ENCODE data around the gene RETREG3. TPM values are rescaled to one million over a fixed set of nuclear protein-coding genes. Genes with fewer than 3 reads are reported as not detected.
"Not testable (repeated sequence)": the region's sequence is repeated elsewhere in the genome, so short reads cannot be mapped to it uniquely, and the experiment has no call there.

The RETREG3 gene
- total and polyA plus RNA-seq, 9 of the 15 experiments (the other 6 are each of a cell fraction or from before 2014, with no cell fraction given) = 4.1 to 39.0 (median 16.9) TPM

GRCh38 chr17:42629411-42630009 lies 20.3 kb upstream of the RETREG3 start (continued):
- TF ChIP-seq ZNF280B (CRISPR knock-in tag; IDR thresholded peaks at IDR 0.05) = no peak

DNA sequence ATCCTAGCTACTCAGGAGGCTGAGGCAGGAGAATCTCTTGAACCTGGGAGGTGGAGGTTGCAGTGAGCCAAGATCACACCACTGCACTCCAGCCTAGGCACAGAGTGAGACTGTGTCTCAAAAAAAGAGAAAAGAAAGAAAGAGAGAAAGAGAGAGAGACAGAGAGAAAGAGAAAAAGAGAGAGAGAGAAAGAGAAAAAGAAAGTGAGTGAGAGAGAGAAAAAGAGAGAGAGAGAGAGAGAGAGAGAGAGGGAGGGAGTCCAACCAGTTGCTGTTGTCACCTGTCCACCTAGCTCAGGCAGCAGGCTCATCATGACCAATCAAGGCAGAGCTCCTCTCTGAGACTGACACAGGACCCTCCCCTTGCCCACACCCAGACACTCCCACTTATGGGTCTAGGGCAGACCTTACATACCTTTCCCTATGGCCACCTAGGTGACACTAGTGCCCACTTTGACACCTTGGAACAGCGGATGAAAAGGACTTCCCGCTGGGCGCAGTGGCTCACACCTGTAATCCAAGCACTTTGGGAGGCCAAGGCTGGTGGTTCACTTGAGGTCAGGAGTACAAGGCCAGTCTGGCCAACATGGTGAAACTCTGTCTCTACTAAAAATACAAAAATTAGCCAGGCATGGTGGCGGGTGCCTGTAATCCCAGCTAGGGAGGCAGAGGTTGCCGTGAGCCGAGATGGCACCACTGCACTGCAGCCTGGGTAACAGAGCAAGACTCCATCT lies 18.0 kb upstream of the RETREG3 start:
- ATAC-seq; intact Hi-C loops (cut with micrococcal nuclease); H4K20me1 ChIP-seq (replicated peaks; ENCODE audit: control insufficient read depth, insufficient read depth, low read length); H3K9me3 ChIP-seq (replicated peaks; ENCODE audit: control insufficient read depth, insufficient read depth, low read depth, low read length); H3K9me1 ChIP-seq (ENCODE audit: control insufficient read depth, insufficient read depth, low read length); H3K27me3 ChIP-seq (ENCODE audit: control insufficient read depth in 2 of 2, insufficient read depth in 2 of 2, low read length in 2 of 2); H3K27ac ChIP-seq (ENCODE audit: extremely low read depth, low read depth, low read length); in situ Hi-C loops (cut with MboI); H3K79me2 ChIP-seq (ENCODE audit: control insufficient read depth, insufficient read depth, low read length); FAIRE-seq; H3K36me3 ChIP-seq (ENCODE audit: control insufficient read depth, insufficient read depth, low read length); H3K4me3 ChIP-seq; H3K9ac ChIP-seq (ENCODE audit: insufficient read depth in 1 of 2, low read depth in 2 of 2, low read length in 2 of 2); H2AFZ ChIP-seq (ENCODE audit: low read depth, low read length); H3K4me2 ChIP-seq (ENCODE audit: insufficient read depth, low read length); BruUV-seq (replicated peaks); CTCF ChIA-PET (ENCODE audit: low intra/inter-chr PET ratio): not testable (repeated sequence)
- peak in 2 of 4 experiments; percentile 31 to 34 for DNase-seq (ENCODE audit: extremely low read depth in 1 of 4, low spot score in 3 of 4)
- H3K4me1 ChIP-seq (replicated peaks in 1 of 2; ENCODE audit: control insufficient read depth in 2 of 2, insufficient read depth in 2 of 2, low read length in 2 of 2) = peaks cover 44% of the 10 kb centered on the region in 2 experiments
- POLR2A ChIA-PET = interaction anchor here (2.0 kb wide), 1 partner anchor 9 kb away, joined by 6 read pairs; no protein-coding TSS in a partner anchor
- WGBS (ENCODE audit: insufficient coverage, low coverage, missing lambda C conversion rate) = 98% methylated on average over 6 of the region's 6 CpGs
- TF ChIP-seq SMARCA5 (IDR thresholded peaks at IDR 0.05) = peak; percentile 35; the same call in 1 of the 2 replicates
- peak; percentile 36; the same call in 1 of the 2 replicates for TF ChIP-seq PKNOX1 (IDR thresholded peaks at IDR 0.05)
- TF ChIP-seq ARHGAP35 (IDR thresholded peaks at IDR 0.05; ENCODE audit: partially characterized antibody) = peak; percentile 15
- peak; percentile 44; the same call in 1 of the 2 replicates for TF ChIP-seq HLTF (IDR thresholded peaks at IDR 0.05)
- TF ChIP-seq, protein P1, sequence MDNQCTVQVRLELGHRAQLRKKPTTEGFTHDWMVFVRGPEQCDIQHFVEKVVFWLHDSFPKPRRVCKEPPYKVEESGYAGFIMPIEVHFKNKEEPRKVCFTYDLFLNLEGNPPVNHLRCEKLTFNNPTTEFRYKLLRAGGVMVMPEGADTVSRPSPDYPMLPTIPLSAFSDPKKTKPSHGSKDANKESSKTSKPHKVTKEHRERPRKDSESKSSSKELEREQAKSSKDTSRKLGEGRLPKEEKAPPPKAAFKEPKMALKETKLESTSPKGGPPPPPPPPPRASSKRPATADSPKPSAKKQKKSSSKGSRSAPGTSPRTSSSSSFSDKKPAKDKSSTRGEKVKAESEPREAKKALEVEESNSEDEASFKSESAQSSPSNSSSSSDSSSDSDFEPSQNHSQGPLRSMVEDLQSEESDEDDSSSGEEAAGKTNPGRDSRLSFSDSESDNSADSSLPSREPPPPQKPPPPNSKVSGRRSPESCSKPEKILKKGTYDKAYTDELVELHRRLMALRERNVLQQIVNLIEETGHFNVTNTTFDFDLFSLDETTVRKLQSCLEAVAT (IDR thresholded peaks at IDR 0.05) = 0 out of 4 replicates have a peak, but pooled peaks of 1 of the 2 experiments have one; percentile 16
- TF ChIP-seq PHF21A (IDR thresholded peaks at IDR 0.05; ENCODE audit: borderline replicate concordance, low read depth) = 0 out of 2 replicates have a peak, but pooled peaks have one; percentile 20
- TF ChIP-seq, protein P2, sequence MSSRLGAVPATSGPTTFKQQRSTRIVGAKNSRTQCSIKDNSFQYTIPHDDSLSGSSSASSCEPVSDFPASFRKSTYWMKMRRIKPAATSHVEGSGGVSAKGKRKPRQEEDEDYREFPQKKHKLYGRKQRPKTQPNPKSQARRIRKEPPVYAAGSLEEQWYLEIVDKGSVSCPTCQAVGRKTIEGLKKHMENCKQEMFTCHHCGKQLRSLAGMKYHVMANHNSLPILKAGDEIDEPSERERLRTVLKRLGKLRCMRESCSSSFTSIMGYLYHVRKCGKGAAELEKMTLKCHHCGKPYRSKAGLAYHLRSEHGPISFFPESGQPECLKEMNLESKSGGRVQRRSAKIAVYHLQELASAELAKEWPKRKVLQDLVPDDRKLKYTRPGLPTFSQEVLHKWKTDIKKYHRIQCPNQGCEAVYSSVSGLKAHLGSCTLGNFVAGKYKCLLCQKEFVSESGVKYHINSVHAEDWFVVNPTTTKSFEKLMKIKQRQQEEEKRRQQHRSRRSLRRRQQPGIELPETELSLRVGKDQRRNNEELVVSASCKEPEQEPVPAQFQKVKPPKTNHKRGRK (tag; IDR thresholded peaks at IDR 0.05) = peak; percentile 60
- peak; percentile 35; the same call in 1 of the 2 replicates for TF ChIP-seq PHB2 (IDR thresholded peaks at IDR 0.05; ENCODE audit: low read depth)
- peak; percentile 26; the same call in 1 of the 2 replicates for TF ChIP-seq EHMT2 (IDR thresholded peaks at IDR 0.05)
- 0 out of 4 replicates have a peak, but pooled peaks of 1 of the 2 experiments have one; percentile 35 for TF ChIP-seq HDAC1 (IDR thresholded peaks at IDR 0.05)
